Measurements from ENCODE around the gene CEP170.

Gene CEP170

GRCh38 chr1:243268751-243269460 lies 13.8 kb upstream of the CEP170 start:
- DNase-seq (ENCODE audit: low read depth in 2 of 3, low spot score in 1 of 3), result no peak

GRCh38 chr1:243267914-243268653 lies 13.0 kb upstream of the CEP170 start:
- DNase-seq (ENCODE audit: low read depth in 2 of 3, low spot score in 1 of 3), result no peak

- no peak for DNase-seq (ENCODE audit: low read depth in 2 of 3, low spot score in 1 of 3)
Observed at GRCh38 chr1:243267471-243267880, 12.4 kb upstream of the CEP170 start.

GRCh38 chr1:243266231-243266630 lies 11.2 kb upstream of the CEP170 start:
- no peak for DNase-seq (ENCODE audit: low read depth in 2 of 3, low spot score in 1 of 3)

- no peak for DNase-seq (ENCODE audit: low read depth in 2 of 3, low spot score in 1 of 3)
Observed at GRCh38 chr1:243264717-243265116, 9.6 kb upstream of the CEP170 start.

- no peak for DNase-seq (ENCODE audit: low read depth in 2 of 3, low spot score in 1 of 3)
Observed at GRCh38 chr1:243261390-243261789, 6.3 kb upstream of the CEP170 start.

GRCh38 chr1:243260221-243260880 lies 5.3 kb upstream of the CEP170 start:
- DNase-seq (ENCODE audit: low read depth in 2 of 3, low spot score in 1 of 3), result no peak

- no peak for DNase-seq (ENCODE audit: low read depth in 2 of 3, low spot score in 1 of 3)
Observed at GRCh38 chr1:243258731-243259130, 3.6 kb upstream of the CEP170 start.

GRCh38 chr1:243257189-243257588 lies 2.1 kb upstream of the CEP170 start:
- DNase-seq (ENCODE audit: low read depth in 2 of 3, low spot score in 1 of 3), result no peak

GRCh38 chr1:243256590-243256989 lies 1.5 kb upstream of the CEP170 start:
- DNase-seq (ENCODE audit: low read depth in 2 of 3, low spot score in 1 of 3), result no peak

- peak; percentile 90 to 93 (median 91) for DNase-seq (ENCODE audit: low read depth in 2 of 3, low spot score in 1 of 3)
Observed at GRCh38 chr1:243255791-243256512, 871 bp upstream of the CEP170 start, which contains the start of gene SDCCAG8. Gene SDCCAG8 (plus strand): TSS chr1:243256041. CDS start chr1:243256174, 133 bp downstream.

- DNase-seq (ENCODE audit: low read depth in 2 of 3, low spot score in 1 of 3), result peak; percentile 49 to 66 (median 63)
Observed at GRCh38 chr1:243254233-243254926, 701 bp downstream of the CEP170 start.

- DNase-seq (ENCODE audit: low read depth in 2 of 3, low spot score in 1 of 3), result no peak
Observed at GRCh38 chr1:243253926-243254232, 1.2 kb downstream of the CEP170 start.

GRCh38 chr1:243253211-243253925 lies 1.7 kb downstream of the CEP170 start:
- DNase-seq (ENCODE audit: low read depth in 2 of 3, low spot score in 1 of 3), result no peak

- DNase-seq (ENCODE audit: low read depth in 2 of 3, low spot score in 1 of 3), result no peak
Observed at GRCh38 chr1:243251539-243251938, 3.5 kb downstream of the CEP170 start.

- no peak for DNase-seq (ENCODE audit: low read depth in 2 of 3, low spot score in 1 of 3)
Observed at GRCh38 chr1:243250102-243250501, 5.0 kb downstream of the CEP170 start.

- DNase-seq (ENCODE audit: low read depth in 2 of 3, low spot score in 1 of 3), result no peak
Observed at GRCh38 chr1:243249214-243249613, 5.9 kb downstream of the CEP170 start.

GRCh38 chr1:243247901-243248300 lies 7.2 kb downstream of the CEP170 start:
- DNase-seq (ENCODE audit: low read depth in 2 of 3, low spot score in 1 of 3), result no peak

GRCh38 chr1:243246916-243247315 lies 8.2 kb downstream of the CEP170 start:
- DNase-seq (ENCODE audit: low read depth in 2 of 3, low spot score in 1 of 3), result no peak

GRCh38 chr1:243244432-243244841 lies 10.6 kb downstream of the CEP170 start:
- DNase-seq (ENCODE audit: low read depth in 2 of 3, low spot score in 1 of 3), result no peak

All from stimulated activated CD4-positive, alpha-beta T cell treated with anti-CD3 and anti-CD28 coated beads, Interleukin-12 subunit alpha, Interleukin-12 subunit beta, amount 100 ng/mL, for 48 hours (primary cell).